Gastroesophageal sphincter (tissue), 4 donors: ENCODE measurements around the gene TMEM181. TPM values are rescaled to one million over a fixed set of nuclear protein-coding genes. Genes with fewer than 3 reads are reported as not detected.
A peak's percentile ranks its signal among the peaks of the same experiment; 100 is the strongest.

ENCODE experiments used
- ATAC-seq: fragments of 150-250 bp; one replicate; pipeline ENCODE4 v1.9.1; 2016; ENCODE audit warnings: mild to moderate bottlenecking, moderate library complexity
- H3K27ac ChIP-seq, 4 donors: fragments of 200-600 bp; sonication (generic) in 3 of 4; 1 replicate in 3 of 4; 2 replicates in 1 of 4; pipeline ENCODE4 v1.5.1; 2016 to 2019
- H3K27me3 ChIP-seq: fragments of 200-600 bp; sonication (generic); one replicate; pipeline ENCODE4 v1.5.1; 2019
- H3K36me3 ChIP-seq, 2 donors: fragments of 200-600 bp; sonication (generic); one replicate each; pipeline ENCODE4 v1.5.1; 2019; ENCODE audit warnings: control low read depth in 1 of 2
- H3K4me1 ChIP-seq, 3 donors: fragments of 200-600 bp; sonication (generic); 1 replicate in 2 of 3; 2 replicates in 1 of 3; pipeline ENCODE4 v1.5.1; 2016 to 2019; ENCODE audit warnings: control low read depth in 2 of 3
- H3K4me3 ChIP-seq, 2 donors: fragments of 200-600 bp; sonication (generic); one replicate each; pipeline ENCODE4 v1.5.1; 2019; ENCODE audit warnings: mild to moderate bottlenecking in 1 of 2, moderate library complexity in 1 of 2
- H3K9me3 ChIP-seq, 3 donors: fragments of 200-600 bp; sonication (generic); one replicate each; pipeline ENCODE4 v1.5.1; 2017 to 2019; ENCODE audit warnings: control low read depth in 2 of 3
- EP300 ChIP-seq: sonication (generic); formaldehyde crosslinking; IDR thresholded peaks from one replicate; pipeline ENCODE4 v1.6.1; 2017; ENCODE audit warnings: antibody characterized with exemption, mild to moderate bottlenecking
- POLR2A ChIP-seq, 2 donors: fragments of 450-650 bp; IDR thresholded peaks; one replicate each; pipeline ENCODE4 v1.6.1; 2017; ENCODE audit warnings: antibody characterized with exemption in 2 of 2, mild to moderate bottlenecking in 2 of 2, moderate library complexity in 1 of 2
- POLR2AphosphoS5 ChIP-seq: sonication (generic); formaldehyde crosslinking; IDR thresholded peaks from one replicate; pipeline ENCODE4 v1.6.1; 2017; ENCODE audit warnings: antibody characterized with exemption
- WGBS, 2 donors: methylation state at CpG; one replicate each; pipeline ENCODE4 v1.1.5; 2018; ENCODE audit warnings: low coverage in 1 of 2; 5-methylcytosine and 5-hydroxymethylcytosine counted together
- total RNA-seq, 4 donors: library from RNA; depleted of rRNA; stranded (reverse); fragments of >200 nt; gene quantifications; one replicate each; pipeline ENCODE4 v1.1.0, GENCODE V29; 2016
- TF ChIP-seq, protein P1 (sequence below), 4 experiments: fragments of 200-600 bp in 2 of 4; fragments of 450-650 bp in 2 of 4; sonication (generic) in 1 of 4; IDR thresholded peaks; one replicate each; pipeline ENCODE4 v1.5.1; 2017 to 2019; ENCODE audit warnings: antibody characterized with exemption in 4 of 4, mild to moderate bottlenecking in 2 of 4, moderate library complexity in 2 of 4

Gene TMEM181
- total RNA-seq, 4 donors from 2014 or later, result 26.8 to 38.3 (median 29.3) TPM

DNA sequence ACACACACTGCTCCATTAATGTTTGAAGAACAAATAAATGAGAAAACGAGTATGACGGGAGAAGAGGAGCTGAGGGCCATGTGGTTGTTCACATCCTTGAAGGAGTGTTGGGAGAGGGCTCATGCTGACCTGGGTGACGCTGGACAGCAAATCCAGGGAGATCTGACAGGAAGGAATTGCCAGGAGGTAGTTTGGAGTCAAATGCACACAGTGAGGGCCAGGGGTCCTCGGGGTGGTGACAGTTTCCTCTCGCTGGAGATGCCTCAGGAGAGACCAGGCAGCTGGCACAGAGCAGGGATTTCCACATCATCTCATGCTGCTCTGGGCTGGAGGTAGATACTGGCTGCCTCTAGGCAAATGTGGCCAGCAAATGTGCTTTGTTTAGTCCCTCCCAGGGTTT lies 2.0 kb upstream of the TMEM181 start:
- Histone ChIP-seq H3K4me1 (peaks cover 0 to 28% (median 13%) of the 10 kb centered on the region in 3 donors), H3K9me3 (no peaks in the 10 kb centered on the region), H3K36me3 (no peaks in the 10 kb centered on the region), H3K27me3 (peaks cover 16% of the 10 kb centered on the region), H3K4me3 (no peak overlapping the region), H3K27ac (no peak overlapping the region)
- no peak for TF ChIP-seq EP300
- no peak for TF ChIP-seq POLR2AphosphoS5
- no peak for TF ChIP-seq POLR2A (IDR thresholded peaks at IDR 0.05)
- TF ChIP-seq, protein P1, sequence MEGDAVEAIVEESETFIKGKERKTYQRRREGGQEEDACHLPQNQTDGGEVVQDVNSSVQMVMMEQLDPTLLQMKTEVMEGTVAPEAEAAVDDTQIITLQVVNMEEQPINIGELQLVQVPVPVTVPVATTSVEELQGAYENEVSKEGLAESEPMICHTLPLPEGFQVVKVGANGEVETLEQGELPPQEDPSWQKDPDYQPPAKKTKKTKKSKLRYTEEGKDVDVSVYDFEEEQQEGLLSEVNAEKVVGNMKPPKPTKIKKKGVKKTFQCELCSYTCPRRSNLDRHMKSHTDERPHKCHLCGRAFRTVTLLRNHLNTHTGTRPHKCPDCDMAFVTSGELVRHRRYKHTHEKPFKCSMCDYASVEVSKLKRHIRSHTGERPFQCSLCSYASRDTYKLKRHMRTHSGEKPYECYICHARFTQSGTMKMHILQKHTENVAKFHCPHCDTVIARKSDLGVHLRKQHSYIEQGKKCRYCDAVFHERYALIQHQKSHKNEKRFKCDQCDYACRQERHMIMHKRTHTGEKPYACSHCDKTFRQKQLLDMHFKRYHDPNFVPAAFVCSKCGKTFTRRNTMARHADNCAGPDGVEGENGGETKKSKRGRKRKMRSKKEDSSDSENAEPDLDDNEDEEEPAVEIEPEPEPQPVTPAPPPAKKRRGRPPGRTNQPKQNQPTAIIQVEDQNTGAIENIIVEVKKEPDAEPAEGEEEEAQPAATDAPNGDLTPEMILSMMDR (IDR thresholded peaks at IDR 0.05), result no peak
- WGBS, 2 donors, result 78 to 88% methylated on average over 2 to 3 of the region's 5 CpGs
- ATAC-seq, result no peak

DNA sequence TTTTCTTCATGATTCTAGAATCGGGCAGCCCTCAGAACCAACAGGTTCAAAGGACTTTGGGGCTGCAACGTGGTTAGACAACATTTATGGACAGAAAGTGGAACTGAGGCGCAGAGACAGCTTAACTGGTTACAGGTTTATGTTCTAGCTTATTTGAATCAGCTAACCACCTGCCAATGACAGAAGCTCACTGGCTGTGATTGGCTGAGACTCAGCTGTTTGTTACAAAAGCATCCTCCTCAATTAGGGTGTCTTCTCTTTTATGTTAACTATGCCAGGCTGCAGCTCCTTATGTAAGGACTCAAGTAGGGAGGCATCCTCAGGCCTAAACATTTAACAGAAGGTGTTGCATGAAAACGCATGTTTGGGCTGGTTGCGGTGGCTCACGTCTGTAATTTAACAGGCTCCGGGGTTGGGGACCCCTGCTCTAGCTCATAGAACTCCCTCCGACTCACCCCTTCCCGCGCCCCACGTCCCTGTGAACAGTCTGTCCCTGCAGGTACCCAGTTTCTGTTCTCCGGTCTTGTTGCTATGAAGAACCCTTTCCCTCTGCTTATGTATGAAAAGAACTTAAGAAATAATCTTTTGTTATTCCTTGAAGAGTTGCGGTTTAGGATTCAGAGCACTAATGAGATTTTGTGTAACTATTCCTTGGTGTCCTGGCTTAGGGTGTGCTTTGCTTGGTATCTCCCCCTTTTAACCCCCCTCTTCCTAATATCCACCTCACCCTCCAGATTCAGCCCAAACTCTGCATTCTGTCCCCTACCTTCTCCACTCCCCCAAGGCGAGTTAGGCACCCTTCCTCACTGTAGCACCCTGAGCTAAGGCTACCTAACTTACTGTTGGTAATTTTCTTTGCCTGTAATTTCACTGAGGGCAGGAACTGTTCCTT lies 1.2 kb upstream of the TMEM181 start:
- H3K4me3 ChIP-seq, result no peak overlapping the region
- 87 to 88% methylated on average over 9 to 14 of the region's 14 CpGs for WGBS, 2 donors
- no peak for ATAC-seq
- H3K27ac ChIP-seq, result no peak overlapping the region
- H3K27me3 ChIP-seq, result peaks cover 14% of the 10 kb centered on the region
- H3K9me3 ChIP-seq, result no peaks in the 10 kb centered on the region
- no peaks in the 10 kb centered on the region for H3K36me3 ChIP-seq
- H3K4me1 ChIP-seq, result peaks cover 0 to 28% (median 13%) of the 10 kb centered on the region in 3 donors
- no peak for TF ChIP-seq EP300
- TF ChIP-seq, protein P1 (IDR thresholded peaks at IDR 0.05), result no peak
- no peak for TF ChIP-seq POLR2AphosphoS5
- TF ChIP-seq POLR2A (IDR thresholded peaks at IDR 0.05), result no peak

DNA sequence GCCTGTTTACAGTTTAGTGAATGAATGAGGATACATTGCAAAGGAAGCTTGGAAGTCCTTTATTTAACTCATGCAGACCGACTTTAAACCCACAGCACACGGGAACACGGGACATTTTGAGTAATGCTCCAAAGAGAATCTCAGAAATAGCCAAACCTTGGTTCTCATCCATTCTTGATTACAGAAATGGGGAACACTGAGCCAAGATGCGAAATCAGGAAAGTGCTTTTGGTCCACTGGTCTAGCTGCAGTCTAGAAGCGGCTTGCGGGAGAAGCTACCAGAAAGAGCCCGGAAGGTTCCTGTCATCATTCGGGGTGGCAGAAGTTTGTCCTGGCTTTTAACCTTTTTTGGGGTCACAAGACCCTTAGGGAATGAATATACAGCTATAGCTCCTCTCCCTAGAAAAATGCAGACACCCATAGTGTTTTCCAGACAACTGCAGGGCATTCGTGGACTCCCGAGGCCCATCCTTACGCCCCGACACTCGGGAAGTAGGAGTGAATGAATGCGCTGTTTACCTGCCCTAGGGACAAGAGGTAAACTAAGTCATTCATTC lies 475 bp upstream of the TMEM181 start:
- H3K27ac ChIP-seq, result peak overlapping the region; percentile 2 to 96 (median 92)
- no peaks in the 10 kb centered on the region for H3K36me3 ChIP-seq
- no peaks in the 10 kb centered on the region for H3K9me3 ChIP-seq
- no peak for ATAC-seq
- peaks cover 0 to 28% (median 13%) of the 10 kb centered on the region in 3 donors for H3K4me1 ChIP-seq
- no peak for TF ChIP-seq EP300
- TF ChIP-seq POLR2AphosphoS5, result no peak
- TF ChIP-seq, protein P1 (IDR thresholded peaks at IDR 0.05), result no peak
- no peak for TF ChIP-seq POLR2A (IDR thresholded peaks at IDR 0.05)
- H3K27me3 ChIP-seq, result peaks cover 7% of the 10 kb centered on the region
- H3K4me3 ChIP-seq, result peak overlapping the region; percentile 94 to 97
- 28 to 66% methylated on average over 3 to 12 of the region's 14 CpGs for WGBS, 2 donors

DNA sequence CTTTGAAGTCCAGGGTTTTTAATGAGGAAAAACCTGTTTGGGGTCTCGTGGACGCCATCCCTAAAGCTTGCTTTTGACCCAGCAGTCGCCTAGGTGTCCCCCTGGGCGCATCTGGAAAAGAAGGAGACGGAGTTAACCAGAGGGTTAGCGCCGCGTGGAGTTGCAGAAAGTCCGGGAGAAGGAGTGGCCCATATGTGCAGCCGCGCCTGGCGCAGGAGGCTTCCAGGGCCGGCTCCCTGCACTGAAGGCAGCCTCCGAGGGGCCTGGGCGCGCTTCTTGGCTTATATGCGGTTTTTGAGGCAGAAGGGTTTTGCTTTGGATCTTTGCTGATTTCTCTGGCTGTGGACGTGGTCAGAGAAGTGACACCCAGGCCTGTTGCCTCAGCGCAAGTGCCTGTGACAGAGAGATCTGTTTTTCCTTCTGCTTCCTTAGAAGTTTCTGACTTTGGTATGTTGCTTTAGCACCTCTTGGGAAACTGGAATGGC lies 987 bp downstream of the TMEM181 start:
- no peak for ATAC-seq
- H3K27ac ChIP-seq, result peak overlapping the region in 3 of 4 donors; percentile 92 to 96 (median 92)
- peaks cover 0 to 28% (median 13%) of the 10 kb centered on the region in 3 donors for H3K4me1 ChIP-seq

More for the DNA sequence above, 987 bp downstream of the TMEM181 start:
- H3K36me3 ChIP-seq, result no peaks in the 10 kb centered on the region
- TF ChIP-seq, protein P1 (IDR thresholded peaks at IDR 0.05), result peak in 1 of 4 experiments; percentile 1
- no peak for TF ChIP-seq POLR2A (IDR thresholded peaks at IDR 0.05)
- WGBS, 2 donors, result 17 to 25% methylated on average over 1 to 2 of the region's 19 CpGs
- H3K9me3 ChIP-seq, result no peaks in the 10 kb centered on the region
- H3K27me3 ChIP-seq, result peaks cover 7% of the 10 kb centered on the region
- H3K4me3 ChIP-seq, result peak overlapping the region; percentile 94 to 97
